A549 (cell line): ENCODE results near the gene CCL20. TPM values are rescaled to one million over a fixed set of nuclear protein-coding genes. Genes with fewer than 3 reads are reported as not detected.

ENCODE experiments used
- ATAC-seq, 2 experiments: fragments of 200-7000 bp in 1 of 2; fragments of >200 bp in 1 of 2; cut with Nextera tagmentation in 1 of 2; cut with Tn5 transposase in 1 of 2; 3 replicates each; pipeline versions ENCODE4 v1.8.0 to v1.9.1; 2018 to 2020; ENCODE audit warnings: mild to moderate bottlenecking in 1 of 2, moderate library complexity in 1 of 2
- CTCF ChIA-PET: fragments of 300-600 bp; sonication (Branson Sonifier 250); formaldehyde crosslinking; extraction: SDS; loops from one replicate; lab custom pipeline; 2021; ENCODE audit warnings: antibody characterized with exemption, inconsistent platforms; lab: Yijun Ruan, JAX
- POLR2A ChIA-PET: fragments of 350-600 bp; formaldehyde crosslinking; extraction: SDS; loops from one replicate; lab custom pipeline; 2021; ENCODE audit warnings: antibody characterized with exemption, inconsistent platforms; lab: Yijun Ruan, JAX
- DNase-seq, 2 experiments: peaks; one replicate each; pipeline versions ENCODE4 v3.0.0 to v3.0.0-alpha.2; 2011 to 2016; ENCODE audit warnings: low read depth in 1 of 2, low spot score in 1 of 2
- FAIRE-seq: peaks from 2 replicates; lab custom pipeline; 2011; peaks lifted over from hg19 to GRCh38; lab: Jason Lieb, UNC
- H3K27ac ChIP-seq, 2 experiments: fragments of >200 bp; sonication (Bioruptor Twin); formaldehyde crosslinking; 3 replicates each; pipeline ENCODE4 v1.5.1; 2016 to 2017
- H3K4me1 ChIP-seq: fragments of >200 bp; sonication (Bioruptor Twin); formaldehyde crosslinking; 3 replicates; pipeline ENCODE4 v1.6.1; 2016
- H3K4me2 ChIP-seq: fragments of >200 bp; sonication (Bioruptor Twin); formaldehyde crosslinking; 3 replicates; pipeline ENCODE4 v1.6.1; 2016
- H3K4me3 ChIP-seq: fragments of >200 bp; sonication (Bioruptor Twin); formaldehyde crosslinking; 3 replicates; pipeline ENCODE4 v1.5.1; 2016
- H3K9me3 ChIP-seq: fragments of >200 bp; sonication (Bioruptor Twin); formaldehyde crosslinking; 3 replicates; pipeline ENCODE4 v1.6.1; 2016
- ATOH8 ChIP-seq: fragments of 250-450 bp; sonication (Bioruptor Pico); IDR thresholded peaks from 2 replicates; pipeline ENCODE4 v1.5.0; 2020; ENCODE audit warnings: low read depth, mild to moderate bottlenecking, moderate library complexity
- BHLHE40 ChIP-seq: IDR thresholded peaks from 2 replicates; pipeline ENCODE4 v1.6.1; 2012; ENCODE audit warnings: low read depth, low read length, inconsistent platforms
- CEBPB ChIP-seq, 2 experiments: fragments of >200 bp in 1 of 2; sonication (Bioruptor Twin) in 1 of 2; formaldehyde crosslinking in 1 of 2; IDR thresholded peaks; 2 replicates each; pipeline ENCODE4 v1.6.1; 2012 to 2016
- CTCF ChIP-seq: fragments of >200 bp; sonication (Bioruptor Twin); formaldehyde crosslinking; IDR thresholded peaks from 3 replicates; pipeline ENCODE4 v1.5.1; 2016
- EP300 ChIP-seq, 2 experiments: fragments of >200 bp; sonication (Bioruptor Twin); formaldehyde crosslinking; IDR thresholded peaks; 2 replicates in 1 of 2; 3 replicates in 1 of 2; pipeline ENCODE4 v1.6.1; 2016 to 2017
- FOSB ChIP-seq: fragments of 250-450 bp; sonication (Bioruptor Pico); IDR thresholded peaks from 2 replicates; pipeline ENCODE4 v1.5.0; 2020; ENCODE audit warnings: mild to moderate bottlenecking, moderate library complexity
- FOSL2 ChIP-seq, 2 experiments: fragments of 450-650 bp in 1 of 2; fragments of >200 bp in 1 of 2; sonication (Bioruptor Twin) in 1 of 2; formaldehyde crosslinking; IDR thresholded peaks; 2 replicates each; pipeline versions ENCODE4 v1.5.0 to v1.6.1; 2016 to 2020; ENCODE audit warnings: mild to moderate bottlenecking in 1 of 2, moderate library complexity in 1 of 2
- GATA3 ChIP-seq: IDR thresholded peaks from 2 replicates; pipeline ENCODE4 v1.6.1; 2012; ENCODE audit warnings: borderline replicate concordance
- HDAC2 ChIP-seq: fragments of 200-600 bp; sonication (generic); IDR thresholded peaks from 2 replicates; pipeline ENCODE4 v1.6.1; 2016
- HES2 ChIP-seq: fragments of >200 bp; sonication (Bioruptor Twin); formaldehyde crosslinking; IDR thresholded peaks from 2 replicates; pipeline ENCODE4 v1.6.1; 2016
- JUN ChIP-seq, 2 experiments: fragments of >200 bp; sonication (Bioruptor Twin); formaldehyde crosslinking; IDR thresholded peaks; 2 replicates in 1 of 2; 3 replicates in 1 of 2; pipeline ENCODE4 v1.6.1; 2016 to 2017
- MAFK ChIP-seq: fragments of 450-650 bp; IDR thresholded peaks from 2 replicates; pipeline ENCODE4 v1.6.1; 2014; ENCODE audit not compliant: partially characterized antibody
- MAZ ChIP-seq: fragments of 150-350 bp; IDR thresholded peaks from 2 replicates; pipeline ENCODE4 v1.6.1; 2014; ENCODE audit warnings: antibody characterized with exemption, low read depth, low read length, borderline replicate concordance
- MYC ChIP-seq: IDR thresholded peaks from 2 replicates; pipeline ENCODE4 v1.6.1; 2012; ENCODE audit warnings: mild to moderate bottlenecking, inconsistent platforms, low read length, improper control_type of control experiment, borderline replicate concordance
- POLR2AphosphoS2 ChIP-seq: conservative IDR thresholded peaks from 2 replicates; pipeline ENCODE4 v1.6.1; 2012; ENCODE audit warnings: low read length, improper control_type of control experiment, inconsistent platforms
- RARB ChIP-seq: fragments of 250-450 bp; sonication (Bioruptor Pico); IDR thresholded peaks from 2 replicates; pipeline ENCODE4 v1.8.0; 2021; ENCODE audit warnings: mild to moderate bottlenecking, moderate library complexity
- RCOR1 ChIP-seq: fragments of 150-350 bp; IDR thresholded peaks from 2 replicates; pipeline ENCODE4 v1.6.1; 2014; ENCODE audit warnings: antibody characterized with exemption, low read length, low read depth
- REST ChIP-seq: fragments of 200-600 bp; sonication (generic); IDR thresholded peaks from 2 replicates; pipeline ENCODE4 v1.6.1; 2016; ENCODE audit warnings: antibody characterized with exemption, mild to moderate bottlenecking, moderate library complexity
- RFX5 ChIP-seq: fragments of 450-650 bp; IDR thresholded peaks from 2 replicates; pipeline ENCODE4 v1.7.1; 2014; ENCODE audit warnings: antibody characterized with exemption, mild to moderate bottlenecking, moderate library complexity
- SMC3 ChIP-seq: fragments of >200 bp; sonication (Bioruptor Twin); formaldehyde crosslinking; IDR thresholded peaks from 3 replicates; pipeline ENCODE4 v1.6.1; 2018; ENCODE audit warnings: inconsistent platforms
- SREBF2 ChIP-seq: fragments of 450-650 bp; IDR thresholded peaks from 2 replicates; pipeline ENCODE4 v1.6.1; 2014; ENCODE audit warnings: mild to moderate bottlenecking, moderate library complexity
- TFCP2L1 ChIP-seq: fragments of 250-450 bp; sonication (Bioruptor Pico); IDR thresholded peaks from 2 replicates; pipeline ENCODE4 v1.5.0; 2021; ENCODE audit warnings: mild to moderate bottlenecking
- ZC3H11A ChIP-seq: fragments of 450-650 bp; IDR thresholded peaks from 2 replicates; pipeline ENCODE4 v1.6.1; 2014; ENCODE audit warnings: antibody characterized with exemption, mild to moderate bottlenecking
- ZFP36 ChIP-seq: fragments of 450-650 bp; IDR thresholded peaks from 2 replicates; pipeline ENCODE4 v1.6.1; 2014; ENCODE audit warnings: borderline replicate concordance; ENCODE audit not compliant: partially characterized antibody
- ZSCAN20 ChIP-seq: fragments of 250-450 bp; sonication (Bioruptor Pico); IDR thresholded peaks from 2 replicates; pipeline ENCODE4 v1.8.0; 2022; ENCODE audit warnings: mild to moderate bottlenecking, moderate library complexity
- WGBS: methylation state at CpG from one replicate; pipeline ENCODE4 v1.1.6; 2017; ENCODE audit errors: missing lambda C conversion rate; 5-methylcytosine and 5-hydroxymethylcytosine counted together
- polyA plus RNA-seq, 4 experiments: library from polyadenylated mRNA; depleted of rRNA in 3 of 4; stranded (reverse); fragments of >200 nt; fragmentation: RNase III in 1 of 4; extraction: RNeasy Plus Mini Kit Qiagen cat#74134 plus additional on column Dnase treatment in 1 of 4; gene quantifications; 2 replicates in 3 of 4; 3 replicates in 1 of 4; pipeline ENCODE4 v1.2.3, GENCODE V29; 2011 to 2017

Gene CCL20
- polyA plus RNA-seq, 2 of the 4 experiments (the other 2 are of a cell fraction): 0.43 to 3.4 TPM

GRCh38 chr2:227774895-227775842 lies 38.5 kb upstream of the CCL20 start:
- FAIRE-seq (peak; percentile 46), ATAC-seq (no peak), DNase-seq (no peak)
- ChIA-PET CTCF (interaction anchor here (1.0 to 3.0 kb wide), 2 partner anchors 9 to 32 kb away, joined by 3 to 13 read pairs; no protein-coding TSS in a partner anchor), POLR2A (no interaction called here)
- Histone ChIP-seq H3K4me1 (peaks cover 10% of the 10 kb centered on the region; the same call in 2 of the 3 replicates), H3K9me3 (no peaks in the 10 kb centered on the region), H3K27ac (peak overlapping the region in 1 of 2 experiments; percentile 14; a peak in 1 of 6 replicates), H3K4me3 (no peak overlapping the region), H3K4me2 (no peak overlapping the region)
- TF ChIP-seq SMC3 (no peak), POLR2AphosphoS2 (no peak), MAFK (peak; percentile 51)
- 87% methylated on average over 6 of the region's 6 CpGs for WGBS

- Histone ChIP-seq H3K4me3 (no peak overlapping the region), H3K4me2 (no peak overlapping the region), H3K27ac (peak overlapping the region in 1 of 2 experiments; percentile 28; a peak in 1 of 6 replicates), H3K9me3 (no peaks in the 10 kb centered on the region), H3K4me1 (no peaks in the 10 kb centered on the region)
- CTCF ChIA-PET: interaction anchor here (0.8 to 4.1 kb wide), 4 partner anchors 12 to 123 kb away, joined by 3 to 19 read pairs (median 4); no protein-coding TSS in a partner anchor
- POLR2A ChIA-PET: no interaction called here
- FAIRE-seq: no peak
- peak in 1 of 2 experiments; percentile 30; a peak in 1 of 6 replicates for ATAC-seq
- WGBS: 55% methylated on average over 14 of the region's 14 CpGs
- DNase-seq: no peak
- TF ChIP-seq RCOR1 (no peak), SREBF2 (no peak), RFX5 (no peak), RARB (CRISPR knock-in tag) (no peak), EP300 (IDR thresholded peaks at IDR 0.05) (no peak), HES2 (no peak), ZFP36 (no peak), HDAC2 (no peak), ATOH8 (CRISPR knock-in tag) (no peak), FOSB (CRISPR knock-in tag) (no peak), ZC3H11A (no peak), ZSCAN20 (no peak), MAZ (no peak), BHLHE40 (no peak)
These were observed 32.5 kb upstream of the CCL20 start for GRCh38 chr2:227780981-227781615.

GRCh38 chr2:227781841-227782240 lies 31.8 kb upstream of the CCL20 start:
- FAIRE-seq: no peak
- Histone ChIP-seq H3K27ac (0 out of 6 replicates have a peak overlapping the region, but pooled peaks of 1 of the 2 experiments have one; percentile 7), H3K4me1 (no peaks in the 10 kb centered on the region), H3K4me2 (no peak overlapping the region), H3K9me3 (no peaks in the 10 kb centered on the region), H3K4me3 (no peak overlapping the region)
- DNase-seq: no peak
- no peak for ATAC-seq
- WGBS: 86% methylated on average over 8 of the region's 8 CpGs
- POLR2A ChIA-PET: no interaction called here
- CTCF ChIA-PET: interaction anchor here (1.8 to 4.1 kb wide), 2 partner anchors 16 to 124 kb away, joined by 3 to 19 read pairs; no protein-coding TSS in a partner anchor
- no peak for TF ChIP-seq REST
- no peak for TF ChIP-seq TFCP2L1 (CRISPR knock-in tag)
- TF ChIP-seq CEBPB (IDR thresholded peaks at IDR 0.05): no peak
- TF ChIP-seq FOSL2 (IDR thresholded peaks at IDR 0.05): no peak
- no peak for TF ChIP-seq FOSL2 (CRISPR knock-in tag; IDR thresholded peaks at IDR 0.05)
- no peak for TF ChIP-seq SREBF2
- no peak for TF ChIP-seq RCOR1
- TF ChIP-seq HDAC2: no peak
- TF ChIP-seq CTCF: no peak
- no peak for TF ChIP-seq BHLHE40
- TF ChIP-seq MYC: no peak
- TF ChIP-seq GATA3: no peak
- TF ChIP-seq JUN (IDR thresholded peaks at IDR 0.05): no peak
